Left ventricle myocardium superior (tissue), 1 donor: ENCODE data around the gene ACHE. TPM values are rescaled to one million over a fixed set of nuclear protein-coding genes. Genes with fewer than 3 reads are reported as not detected.
A peak's percentile ranks its signal among the peaks of the same experiment; 100 is the strongest.

Source experiments
- ATAC-seq: fragments of 200-7000 bp; cut with Tn5 transposase; one replicate; pipeline ENCODE4 v1.9.1; 2020; ENCODE audit warnings: mild to moderate bottlenecking, moderate library complexity
- DNase-seq: peaks from one replicate; pipeline ENCODE4 v3.0.0-alpha.2; 2020
- intact Hi-C: fragments of 100-400 bp; cut with micrococcal nuclease; formaldehyde crosslinking; loops from one replicate; pipeline ENCODE4 v1.11.0; 2022
- total RNA-seq: library from RNA; stranded (reverse); fragmentation: NEBNext Ultra II Directional; extraction: Animal tissue kit (Norgen Biotek cat#: 25700); gene quantifications from one replicate; pipeline ENCODE4 v1.2.1, GENCODE V29; 2021
- donor health status: DM: no; HTN: yes; CAD: no; lungs with severe emphysema.

ACHE gene
- total RNA-seq, 1 donor from 2014 or later: 0.40 TPM

GRCh38 chr7:100886936-100887515, 8.7 kb downstream of the ACHE start:
- DNase-seq (no peak), ATAC-seq (no peak)

GRCh38 chr7:100886142-100886935, 9.3 kb downstream of the ACHE start:
- DNase-seq: no peak
- intact Hi-C loops: no loop called here
- no peak for ATAC-seq

More at GRCh38 chr7:100886936-100887515, 8.7 kb downstream of the ACHE start:
- intact Hi-C loops: no loop called here

- DNase-seq (no peak), ATAC-seq (no peak)
- intact Hi-C loops: no loop called here
Observed at GRCh38 chr7:100885440-100886141, 10.1 kb downstream of the ACHE start.

GRCh38 chr7:100884736-100885439, 10.8 kb downstream of the ACHE start:
- intact Hi-C loops: no loop called here
- no peak for ATAC-seq
- no peak for DNase-seq

- DNase-seq: no peak
- intact Hi-C loops: no loop called here
- no peak for ATAC-seq
Observed at GRCh38 chr7:100882785-100883526, 12.7 kb downstream of the ACHE start.

- DNase-seq: no peak
- intact Hi-C loops: no loop called here
- ATAC-seq: no peak
Observed at GRCh38 chr7:100882201-100882600, 13.5 kb downstream of the ACHE start.

GRCh38 chr7:100881136-100881535, 14.6 kb downstream of the ACHE start:
- intact Hi-C loops: no loop called here
- no peak for DNase-seq
- no peak for ATAC-seq

GRCh38 chr7:100880645-100881044, 15.0 kb downstream of the ACHE start:
- ATAC-seq (no peak), DNase-seq (no peak)
- intact Hi-C loops: no loop called here

- intact Hi-C loops: no loop called here
- DNase-seq (no peak), ATAC-seq (peak; percentile 54)
Observed at GRCh38 chr7:100879685-100880261, 15.9 kb downstream of the ACHE start.

- no peak for DNase-seq
- no peak for ATAC-seq
- intact Hi-C loops: no loop called here
Observed at GRCh38 chr7:100878685-100879084, 17.0 kb downstream of the ACHE start.

GRCh38 chr7:100878013-100878412, 17.7 kb downstream of the ACHE start:
- ATAC-seq (no peak), DNase-seq (no peak)
- intact Hi-C loops: no loop called here

- DNase-seq (no peak), ATAC-seq (peak; percentile 50)
- intact Hi-C loops: no loop called here
Observed at GRCh38 chr7:100875356-100875751, 20.3 kb downstream of the ACHE start.

- ATAC-seq (peak; percentile 96), DNase-seq (peak; percentile 99)
- intact Hi-C loops: no loop called here
Observed at GRCh38 chr7:100874577-100875355, 20.9 kb downstream of the ACHE start, which contains the start of gene SRRT. Gene SRRT, plus strand, starts transcription at chr7:100875103. Its CDS starts 488 bp downstream, at chr7:100875591.

GRCh38 chr7:100874300-100874576, 21.4 kb downstream of the ACHE start:
- ATAC-seq: peak; percentile 1
- no peak for DNase-seq
- intact Hi-C loops: no loop called here

GRCh38 chr7:100873599-100874299, 21.9 kb downstream of the ACHE start:
- DNase-seq (no peak), ATAC-seq (no peak)
- intact Hi-C loops: no loop called here

GRCh38 chr7:100867776-100868485, 27.8 kb downstream of the ACHE start:
- ATAC-seq (peak; percentile 4), DNase-seq (no peak)
- intact Hi-C loops: no loop called here
